Measurements from ENCODE around the gene ADGRV1. TPM values are rescaled to one million over a fixed set of nuclear protein-coding genes. Genes with fewer than 3 reads are reported as not detected.

The ADGRV1 gene
- total and polyA plus RNA-seq, 2 experiments from 2014 or later, result 15.5 to 19.6 TPM

DNA sequence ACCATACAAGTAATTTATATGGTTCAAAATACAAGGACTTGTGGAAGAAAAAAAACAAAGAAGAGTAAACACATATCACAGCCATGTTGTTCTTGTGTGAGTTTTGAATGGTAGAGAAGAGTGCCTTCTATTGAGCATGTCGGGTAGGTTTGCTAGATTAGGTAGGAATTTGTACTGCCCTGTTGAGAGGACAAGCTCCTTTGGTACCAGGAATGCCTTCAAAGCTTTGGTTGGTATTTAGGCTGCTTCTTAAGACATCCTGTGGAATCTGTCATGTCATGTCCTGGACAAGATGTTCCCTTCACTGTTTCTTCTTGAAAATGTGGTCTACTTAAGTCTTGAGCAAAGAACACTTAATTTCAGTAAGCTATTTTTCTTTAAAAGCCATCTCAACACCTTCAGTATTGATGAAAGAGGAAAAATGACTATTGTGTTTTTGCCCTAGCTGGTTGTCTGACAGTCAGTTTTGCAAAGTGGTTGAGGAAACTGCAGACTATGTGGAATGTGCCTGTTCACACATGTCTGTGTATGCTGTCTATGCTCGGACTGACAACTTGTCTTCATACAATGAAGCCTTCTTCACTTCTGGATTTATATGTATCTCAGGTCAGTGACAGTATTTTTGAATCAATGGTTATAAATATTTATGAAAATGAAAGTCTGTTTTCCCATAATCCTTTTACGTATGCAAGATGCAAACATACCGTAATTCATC lies 296.9 kb downstream of the ADGRV1 start:
- DNase-seq (ENCODE audit: low read depth in 1 of 2, low spot score in 1 of 2), result no peak
- TF ChIP-seq, protein P1, sequence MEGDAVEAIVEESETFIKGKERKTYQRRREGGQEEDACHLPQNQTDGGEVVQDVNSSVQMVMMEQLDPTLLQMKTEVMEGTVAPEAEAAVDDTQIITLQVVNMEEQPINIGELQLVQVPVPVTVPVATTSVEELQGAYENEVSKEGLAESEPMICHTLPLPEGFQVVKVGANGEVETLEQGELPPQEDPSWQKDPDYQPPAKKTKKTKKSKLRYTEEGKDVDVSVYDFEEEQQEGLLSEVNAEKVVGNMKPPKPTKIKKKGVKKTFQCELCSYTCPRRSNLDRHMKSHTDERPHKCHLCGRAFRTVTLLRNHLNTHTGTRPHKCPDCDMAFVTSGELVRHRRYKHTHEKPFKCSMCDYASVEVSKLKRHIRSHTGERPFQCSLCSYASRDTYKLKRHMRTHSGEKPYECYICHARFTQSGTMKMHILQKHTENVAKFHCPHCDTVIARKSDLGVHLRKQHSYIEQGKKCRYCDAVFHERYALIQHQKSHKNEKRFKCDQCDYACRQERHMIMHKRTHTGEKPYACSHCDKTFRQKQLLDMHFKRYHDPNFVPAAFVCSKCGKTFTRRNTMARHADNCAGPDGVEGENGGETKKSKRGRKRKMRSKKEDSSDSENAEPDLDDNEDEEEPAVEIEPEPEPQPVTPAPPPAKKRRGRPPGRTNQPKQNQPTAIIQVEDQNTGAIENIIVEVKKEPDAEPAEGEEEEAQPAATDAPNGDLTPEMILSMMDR (IDR thresholded peaks at IDR 0.05; ENCODE audit: low read depth, low read length), result no peak
- no peaks in the 10 kb centered on the region for H3K9me3 ChIP-seq (ENCODE audit: low read depth)
- H3K27ac ChIP-seq, result no peak overlapping the region
- H3K27me3 ChIP-seq, result no peaks in the 10 kb centered on the region
- H3K4me1 ChIP-seq (ENCODE audit: low read depth), result no peaks in the 10 kb centered on the region
- H3K4me3 ChIP-seq, result no peak overlapping the region
- no peaks in the 10 kb centered on the region for H3K36me3 ChIP-seq

DNA sequence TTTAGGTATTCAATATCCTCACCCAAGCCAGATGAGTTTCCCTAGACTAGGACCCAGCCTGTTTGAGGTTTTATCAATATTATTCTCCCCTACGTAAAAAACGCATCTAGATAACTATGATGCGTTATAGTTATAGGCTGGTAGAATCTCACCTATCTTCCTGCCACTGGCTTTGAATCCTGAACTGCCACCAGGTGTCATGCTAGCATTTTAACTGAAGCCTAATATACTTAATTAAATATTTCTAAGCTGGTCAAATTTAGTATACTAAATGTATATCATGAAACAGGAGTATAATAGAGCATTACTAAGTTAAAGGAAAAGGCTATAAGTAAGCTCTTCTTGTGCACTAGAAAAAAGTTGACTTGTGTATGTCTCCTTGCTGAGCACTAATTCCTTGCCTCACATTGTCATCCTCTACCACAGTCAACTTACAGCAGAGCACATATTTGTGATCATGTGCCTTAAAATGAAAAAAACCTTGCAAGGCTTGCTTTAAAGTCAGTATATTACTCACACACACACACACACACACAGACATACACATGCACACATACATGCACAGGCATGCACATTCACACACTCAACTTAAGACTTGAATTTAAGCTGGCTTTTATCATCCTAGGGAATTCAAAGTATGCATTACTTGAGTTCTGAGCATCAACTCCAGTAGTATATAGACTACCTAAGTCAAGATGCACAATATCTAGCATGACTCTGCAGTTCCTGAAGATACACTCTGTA lies 303.4 kb downstream of the ADGRV1 start:
- no peak for DNase-seq (ENCODE audit: low read depth in 1 of 2, low spot score in 1 of 2)
- Histone ChIP-seq H3K27ac (no peak overlapping the region), H3K4me3 (no peak overlapping the region), H3K27me3 (no peaks in the 10 kb centered on the region), H3K9me3 (ENCODE audit: low read depth) (no peaks in the 10 kb centered on the region), H3K4me1 (ENCODE audit: low read depth) (peaks cover 6% of the 10 kb centered on the region), H3K36me3 (no peaks in the 10 kb centered on the region)
- TF ChIP-seq, protein P1 (IDR thresholded peaks at IDR 0.05; ENCODE audit: low read depth, low read length), result no peak

DNA sequence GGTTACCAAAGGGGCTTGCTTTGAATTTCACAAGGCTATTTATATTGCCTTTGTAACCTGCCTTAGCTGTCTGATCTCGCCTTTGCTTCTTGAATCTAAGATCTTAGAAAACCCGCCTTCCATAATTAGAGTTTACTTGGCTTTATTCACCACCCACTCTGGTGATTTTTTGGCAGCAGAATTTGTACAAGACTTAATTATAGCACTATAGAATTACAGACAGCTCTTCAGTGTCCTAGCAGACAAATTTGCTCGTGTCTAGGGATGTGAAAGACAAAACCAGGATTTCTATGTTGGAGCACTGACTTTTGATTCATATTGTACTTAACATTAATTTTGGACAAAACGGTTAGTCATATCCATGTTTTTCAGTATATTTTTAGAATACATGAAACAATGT lies 306.6 kb downstream of the ADGRV1 start:
- Histone ChIP-seq H3K27ac (no peak overlapping the region), H3K4me1 (ENCODE audit: low read depth) (peaks cover 10% of the 10 kb centered on the region), H3K9me3 (ENCODE audit: low read depth) (no peaks in the 10 kb centered on the region), H3K27me3 (no peaks in the 10 kb centered on the region), H3K4me3 (no peak overlapping the region), H3K36me3 (no peaks in the 10 kb centered on the region)
- no peak for DNase-seq (ENCODE audit: low read depth in 1 of 2, low spot score in 1 of 2)
- TF ChIP-seq, protein P1 (IDR thresholded peaks at IDR 0.05; ENCODE audit: low read depth, low read length), result no peak

DNA sequence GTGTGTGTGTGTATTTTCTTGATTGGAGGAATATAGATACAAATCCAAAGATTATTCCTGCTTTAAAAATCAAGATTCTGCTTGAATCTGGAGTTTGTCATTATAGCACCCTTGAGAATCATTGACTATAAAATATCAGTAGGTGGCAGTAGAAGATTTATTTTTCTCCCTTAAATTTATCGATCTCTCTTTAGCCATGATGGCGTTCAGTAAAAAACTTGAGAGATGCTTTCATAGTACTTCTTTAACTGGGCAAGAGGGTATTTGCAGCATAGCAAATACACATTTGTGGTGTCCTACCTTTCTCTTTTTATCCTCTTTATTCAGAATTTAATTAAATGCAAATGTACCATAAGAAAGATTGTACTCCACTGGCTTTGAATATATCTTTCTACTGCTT lies 307.7 kb downstream of the ADGRV1 start:
- Histone ChIP-seq H3K4me3 (no peak overlapping the region), H3K27me3 (no peaks in the 10 kb centered on the region), H3K27ac (no peak overlapping the region), H3K36me3 (no peaks in the 10 kb centered on the region), H3K4me1 (ENCODE audit: low read depth) (peaks cover 10% of the 10 kb centered on the region), H3K9me3 (ENCODE audit: low read depth) (no peaks in the 10 kb centered on the region)
- peak; percentile 51 to 52 for DNase-seq (ENCODE audit: low read depth in 1 of 2, low spot score in 1 of 2)
- TF ChIP-seq, protein P1 (IDR thresholded peaks at IDR 0.05; ENCODE audit: low read depth, low read length), result peak; percentile 40

DNA sequence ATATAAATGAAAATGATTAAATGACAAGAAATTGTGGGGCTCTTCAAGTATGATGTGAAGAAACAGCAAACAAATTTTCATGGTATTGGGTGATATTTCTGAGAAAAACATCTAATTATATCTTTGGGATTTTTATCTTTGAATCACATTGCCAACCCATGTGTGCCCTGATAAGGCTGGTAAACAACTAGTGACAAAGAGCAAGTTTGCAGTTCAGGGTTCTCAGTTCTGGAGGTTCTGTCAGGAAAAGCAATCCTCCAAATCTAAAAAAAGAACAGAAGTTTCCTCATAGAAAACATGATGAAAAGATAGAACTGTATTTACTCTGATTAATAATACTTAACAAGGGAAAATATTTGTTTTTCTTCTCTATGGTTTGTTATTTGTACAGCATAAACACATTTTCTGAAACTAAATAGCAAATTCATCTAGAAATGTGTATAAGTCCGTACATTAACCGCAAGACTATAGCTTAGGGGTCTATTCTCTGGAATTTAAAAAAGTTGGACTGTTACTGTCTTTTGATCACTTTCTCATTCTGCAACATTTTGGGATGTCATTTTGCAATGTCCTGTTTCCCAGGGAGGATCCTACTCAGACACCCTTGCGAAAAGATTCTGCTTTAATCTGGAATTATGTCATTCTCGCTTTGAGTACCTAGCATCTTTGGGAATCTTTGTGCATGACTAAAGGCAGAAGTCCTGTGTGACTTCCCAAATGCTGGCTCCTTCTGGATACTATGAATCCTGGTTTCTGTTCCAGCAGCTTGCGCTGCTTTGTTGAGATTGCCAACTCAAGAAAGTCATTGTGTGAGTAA lies 308.5 kb downstream of the ADGRV1 start:
- no peak overlapping the region for H3K4me3 ChIP-seq
- DNase-seq (ENCODE audit: low read depth in 1 of 2, low spot score in 1 of 2), result peak in 1 of 2 donors; percentile 33
- H3K4me1 ChIP-seq (ENCODE audit: low read depth), result peaks cover 10% of the 10 kb centered on the region
- TF ChIP-seq, protein P1 (IDR thresholded peaks at IDR 0.05; ENCODE audit: low read depth, low read length), result no peak
- no peaks in the 10 kb centered on the region for H3K9me3 ChIP-seq (ENCODE audit: low read depth)
- no peak overlapping the region for H3K27ac ChIP-seq
- H3K36me3 ChIP-seq, result no peaks in the 10 kb centered on the region
- no peaks in the 10 kb centered on the region for H3K27me3 ChIP-seq
